SK-N-MC (cell line): Measurements from ENCODE around the gene COL10A1.

Experiments
- DNase-seq: peaks from one replicate; pipeline ENCODE4 v3.0.0-alpha.2; 2011; ENCODE audit warnings: low read depth, low spot score
- H3K27ac ChIP-seq: fragments of 200-600 bp; sonication (generic); 2 replicates; pipeline ENCODE4 v1.5.1; 2016; ENCODE audit warnings: mixed run types
- H3K36me3 ChIP-seq: fragments of 200-600 bp; sonication (generic); 2 replicates; pipeline ENCODE4 v1.6.1; 2017; ENCODE audit warnings: antibody characterized with exemption, low read length, mixed read lengths; ENCODE audit not compliant: insufficient read depth
- H3K4me3 ChIP-seq: fragments of 200-600 bp; sonication (generic); 2 replicates; pipeline ENCODE4 v1.5.1; 2016
- H3K9ac ChIP-seq: fragments of 200-600 bp; sonication (generic); 2 replicates; pipeline ENCODE4 v1.8.0; 2017; ENCODE audit warnings: mixed run types, mixed read lengths; ENCODE audit not compliant: insufficient read length
- H3K9me3 ChIP-seq: fragments of 200-600 bp; sonication (generic); 2 replicates; pipeline ENCODE4 v1.6.1; 2017; ENCODE audit warnings: low read depth, mild to moderate bottlenecking, antibody characterized with exemption, low read length, moderate library complexity, mixed read lengths
- EZH2 ChIP-seq: fragments of 200-600 bp; sonication (generic); IDR thresholded peaks from one replicate; pipeline ENCODE4 v1.6.1; 2017; ENCODE audit warnings: antibody characterized with exemption
- FOXP2 ChIP-seq: optimal IDR thresholded peaks from 2 replicates; pipeline ENCODE3; 2011; ENCODE audit warnings: mild to moderate bottlenecking, moderate library complexity; ENCODE audit not compliant: insufficient read depth; ENCODE audit errors: extremely low read length, control extremely low read depth
- POLR2AphosphoS5 ChIP-seq: IDR thresholded peaks from 2 replicates; pipeline ENCODE4 v1.6.1; 2012; ENCODE audit warnings: mild to moderate bottlenecking, low read depth, low read length, borderline replicate concordance

COL10A1 gene

GRCh38 chr6:116159782-116160524, 34.0 kb upstream of the COL10A1 start:
- H3K9me3 ChIP-seq, result no peaks in the 10 kb centered on the region
- no peak for TF ChIP-seq FOXP2
- TF ChIP-seq EZH2, result no peak
- no peak for TF ChIP-seq POLR2AphosphoS5
- no peaks in the 10 kb centered on the region for H3K36me3 ChIP-seq
- peak; percentile 35 for DNase-seq
- no peak overlapping the region for H3K4me3 ChIP-seq
- H3K9ac ChIP-seq, result no peak overlapping the region
- H3K27ac ChIP-seq, result peak overlapping the region; percentile 59; the same call in 1 of the 2 replicates

DNA sequence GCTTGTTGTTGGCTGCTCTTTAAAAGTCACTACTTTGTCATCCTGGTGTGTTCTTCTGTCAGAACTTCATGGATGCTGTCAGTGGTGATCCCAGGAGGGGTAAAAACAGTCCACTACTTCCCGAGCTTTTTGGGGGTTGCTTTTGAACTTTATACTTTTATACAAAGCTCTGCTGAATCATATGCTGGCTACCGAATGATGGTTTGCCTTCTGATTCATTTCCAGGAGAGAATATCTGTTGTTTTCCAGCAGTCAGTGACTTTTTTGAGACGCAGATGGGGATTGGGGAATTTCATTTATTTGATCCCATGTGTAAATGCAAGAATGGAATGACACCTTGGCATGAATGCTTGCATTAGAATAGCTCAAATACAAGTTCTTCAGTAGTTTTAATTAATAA, 32.7 kb upstream of the COL10A1 start:
- Histone ChIP-seq H3K9me3 (no peaks in the 10 kb centered on the region), H3K27ac (peak overlapping the region; percentile 33; the same call in 1 of the 2 replicates), H3K4me3 (no peak overlapping the region), H3K36me3 (no peaks in the 10 kb centered on the region), H3K9ac (no peak overlapping the region)
- TF ChIP-seq POLR2AphosphoS5 (no peak), FOXP2 (no peak), EZH2 (no peak)
- DNase-seq, result no peak

DNA sequence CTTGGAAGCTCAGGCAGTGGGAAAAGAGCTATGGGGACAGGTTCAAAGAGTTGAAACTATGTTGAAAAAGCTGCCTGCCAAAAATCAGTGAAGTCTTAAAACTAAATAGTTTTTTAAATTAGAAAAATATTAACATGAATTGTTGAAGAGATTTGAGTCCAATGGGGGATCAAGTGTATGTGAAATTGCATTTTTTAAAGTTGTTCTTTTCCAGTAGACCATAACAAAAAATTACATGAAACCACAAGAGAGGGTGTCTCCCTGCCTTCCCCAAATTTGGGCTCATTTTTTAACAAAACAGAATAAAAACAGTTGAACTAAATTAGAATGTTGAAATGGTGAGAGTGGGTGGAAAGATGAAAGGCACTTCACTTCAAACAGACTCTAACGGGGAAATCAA, 31.5 kb upstream of the COL10A1 start:
- no peak overlapping the region for H3K27ac ChIP-seq
- no peaks in the 10 kb centered on the region for H3K9me3 ChIP-seq
- no peak overlapping the region for H3K9ac ChIP-seq
- no peak for TF ChIP-seq EZH2
- TF ChIP-seq POLR2AphosphoS5, result no peak
- no peak for TF ChIP-seq FOXP2
- DNase-seq, result no peak
- no peaks in the 10 kb centered on the region for H3K36me3 ChIP-seq
- no peak overlapping the region for H3K4me3 ChIP-seq

DNA sequence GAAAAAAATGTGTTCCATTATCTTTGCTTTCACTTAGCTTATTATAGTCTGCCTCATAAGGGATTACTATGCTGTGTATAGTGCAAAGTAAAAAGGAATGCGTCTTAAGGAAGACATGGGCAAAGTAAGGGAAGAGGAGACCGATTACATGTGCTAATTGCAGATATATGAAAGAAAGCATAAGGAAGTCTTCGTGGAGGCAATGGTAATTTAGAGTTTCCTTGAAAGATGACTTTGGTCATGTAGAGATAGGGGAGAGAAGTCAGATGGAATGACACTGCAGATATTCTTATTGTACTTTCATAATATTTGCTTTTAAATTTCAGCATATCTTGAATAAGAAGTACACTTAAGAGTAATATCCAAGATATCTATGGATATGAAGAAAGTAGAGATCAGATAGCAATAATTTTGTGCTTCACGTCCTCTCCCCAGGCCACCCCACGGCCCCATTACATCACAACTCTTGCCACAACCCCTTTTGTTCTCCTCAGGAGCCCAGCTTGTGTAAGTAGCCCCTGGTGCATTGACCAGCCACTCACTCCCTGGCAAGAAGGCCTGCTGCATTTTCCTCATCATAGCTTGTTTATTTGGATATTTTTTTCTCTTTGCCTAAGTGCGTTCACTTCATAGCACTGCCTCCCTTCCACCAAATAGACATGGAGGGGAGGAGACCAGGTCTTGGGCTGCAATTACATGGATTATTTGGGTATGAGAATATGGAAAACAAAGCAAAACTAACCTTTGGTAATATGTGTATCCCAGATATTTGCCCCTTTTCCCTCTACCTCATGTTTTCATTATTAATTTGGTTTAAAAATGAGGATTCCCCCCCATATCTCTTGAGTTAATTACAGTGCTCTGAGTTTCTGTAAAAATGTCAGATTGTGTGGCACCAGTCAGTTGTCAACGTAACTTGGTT, 30.7 kb upstream of the COL10A1 start:
- DNase-seq, result no peak
- H3K9ac ChIP-seq, result no peak overlapping the region
- H3K36me3 ChIP-seq, result no peaks in the 10 kb centered on the region
- no peaks in the 10 kb centered on the region for H3K9me3 ChIP-seq
- TF ChIP-seq POLR2AphosphoS5 (no peak), FOXP2 (no peak)
- H3K4me3 ChIP-seq, result no peak overlapping the region
- no peak overlapping the region for H3K27ac ChIP-seq

GRCh38 chr6:116154887-116155286, 29.0 kb upstream of the COL10A1 start:
- TF ChIP-seq EZH2, result no peak
- no peak for TF ChIP-seq FOXP2
- TF ChIP-seq POLR2AphosphoS5, result no peak
- H3K4me3 ChIP-seq, result no peak overlapping the region

GRCh38 chr6:116152620-116153019, 26.7 kb upstream of the COL10A1 start:
- no peak overlapping the region for H3K4me3 ChIP-seq
- no peaks in the 10 kb centered on the region for H3K9me3 ChIP-seq
- H3K27ac ChIP-seq, result no peak overlapping the region
- no peak for DNase-seq
- no peak overlapping the region for H3K9ac ChIP-seq
- no peak for TF ChIP-seq POLR2AphosphoS5
- TF ChIP-seq FOXP2, result no peak
- no peak for TF ChIP-seq EZH2
- no peaks in the 10 kb centered on the region for H3K36me3 ChIP-seq

More at GRCh38 chr6:116154887-116155286, 29.0 kb upstream of the COL10A1 start:
- Histone ChIP-seq H3K27ac (no peak overlapping the region), H3K36me3 (no peaks in the 10 kb centered on the region), H3K9ac (no peak overlapping the region), H3K9me3 (no peaks in the 10 kb centered on the region)
- no peak for DNase-seq

- TF ChIP-seq EZH2 (no peak), POLR2AphosphoS5 (no peak), FOXP2 (no peak)
- Histone ChIP-seq H3K9me3 (no peaks in the 10 kb centered on the region), H3K36me3 (no peaks in the 10 kb centered on the region), H3K9ac (no peak overlapping the region), H3K27ac (no peak overlapping the region), H3K4me3 (no peak overlapping the region)
- DNase-seq, result no peak
These were observed 20.1 kb upstream of the COL10A1 start for GRCh38 chr6:116145803-116146675.
